Activated T-cell treated with anti-CD3 and anti-CD28 coated beads, Interleukin-2, amount 50 U/mL, for 24 hours (primary cell): ENCODE measurements around the gene FAM98B.

Experiments
- DNase-seq: peaks from one replicate; pipeline ENCODE4 v3.0.0-alpha.2; 2020
- H3K27ac Mint-ChIP-seq: 2 replicates; pipeline ENCODE4 v1.8.0; 2020; ENCODE audit warnings: mild to moderate bottlenecking, mixed read lengths
- H3K27me3 Mint-ChIP-seq: 2 replicates; pipeline ENCODE4 v1.8.0; 2020; ENCODE audit warnings: mixed read lengths
- H3K36me3 Mint-ChIP-seq: 2 replicates; pipeline ENCODE4 v1.8.0; 2020; ENCODE audit warnings: low read depth, mixed read lengths
- H3K4me1 Mint-ChIP-seq: 2 replicates; pipeline ENCODE4 v1.8.0; 2020; ENCODE audit warnings: low read depth, mixed read lengths
- H3K4me3 Mint-ChIP-seq: 2 replicates; pipeline ENCODE4 v1.8.0; 2020; ENCODE audit warnings: mild to moderate bottlenecking, moderate library complexity, mixed read lengths
- H3K9me3 Mint-ChIP-seq: 2 replicates; pipeline ENCODE4 v1.8.0; 2020; ENCODE audit warnings: mixed read lengths

Gene FAM98B

DNA sequence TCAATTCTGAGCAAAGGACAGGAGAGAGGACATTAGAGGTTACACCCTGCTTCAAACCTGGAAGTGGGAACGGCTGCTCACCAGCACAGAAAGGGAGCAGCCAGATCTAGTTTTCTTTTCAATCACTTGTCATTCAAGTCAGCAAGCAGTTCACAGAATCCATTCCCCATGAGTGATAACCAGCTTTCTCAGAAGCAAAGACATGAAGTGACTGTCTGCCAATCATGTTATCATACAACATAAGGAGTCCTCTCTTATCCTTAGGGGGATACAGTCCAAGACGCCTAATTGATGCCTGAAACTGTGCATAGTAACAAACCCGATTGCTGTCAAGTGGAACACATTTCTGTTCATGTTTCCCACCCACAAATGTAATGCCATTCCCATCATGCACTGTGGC, 54.7 kb downstream of the FAM98B start:
- H3K4me3 Mint-ChIP-seq: no peak overlapping the region
- no peaks in the 10 kb centered on the region for H3K9me3 Mint-ChIP-seq
- H3K27me3 Mint-ChIP-seq: no peaks in the 10 kb centered on the region
- no peak for DNase-seq
- peaks cover 40% of the 10 kb centered on the region for H3K4me1 Mint-ChIP-seq
- H3K36me3 Mint-ChIP-seq: peaks cover 96% of the 10 kb centered on the region
- H3K27ac Mint-ChIP-seq: peak overlapping the region; percentile 94

DNA sequence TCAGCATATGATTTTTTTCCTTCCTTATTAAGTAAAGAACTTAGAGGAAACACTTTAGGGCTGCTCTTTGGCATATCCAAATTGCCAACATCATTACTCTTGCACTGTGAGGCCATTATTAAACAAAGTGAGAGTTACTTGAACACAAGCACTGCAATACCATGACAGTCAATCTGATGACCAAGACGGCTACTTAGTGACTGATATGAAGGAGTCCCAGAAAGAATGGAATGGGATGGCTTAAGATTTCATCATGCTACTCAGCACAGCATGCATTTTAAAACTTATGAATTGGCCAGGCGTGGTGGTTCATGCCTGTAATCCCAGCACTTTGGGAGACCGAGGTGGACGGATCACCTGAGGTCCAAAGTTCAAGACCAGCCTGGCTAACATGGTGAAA, 55.2 kb downstream of the FAM98B start:
- peaks cover 43% of the 10 kb centered on the region for H3K4me1 Mint-ChIP-seq
- H3K9me3 Mint-ChIP-seq: no peaks in the 10 kb centered on the region
- no peak for DNase-seq
- no peaks in the 10 kb centered on the region for H3K27me3 Mint-ChIP-seq
- peak overlapping the region; percentile 2 for H3K4me3 Mint-ChIP-seq
- peaks cover 97% of the 10 kb centered on the region for H3K36me3 Mint-ChIP-seq
- peak overlapping the region; percentile 94 for H3K27ac Mint-ChIP-seq

- Mint-ChIP-seq H3K4me3 (no peak overlapping the region), H3K27ac (peak overlapping the region; percentile 71), H3K4me1 (peaks cover 47% of the 10 kb centered on the region), H3K27me3 (no peaks in the 10 kb centered on the region), H3K36me3 (peaks cover 98% of the 10 kb centered on the region), H3K9me3 (no peaks in the 10 kb centered on the region)
- DNase-seq: no peak
Observed at GRCh38 chr15:38512901-38513300, 59.0 kb downstream of the FAM98B start.

GRCh38 chr15:38514601-38515000, 60.7 kb downstream of the FAM98B start:
- H3K4me1 Mint-ChIP-seq: peaks cover 47% of the 10 kb centered on the region
- no peaks in the 10 kb centered on the region for H3K9me3 Mint-ChIP-seq
- no peaks in the 10 kb centered on the region for H3K27me3 Mint-ChIP-seq
- no peak for DNase-seq
- H3K27ac Mint-ChIP-seq: peak overlapping the region; percentile 76
- H3K4me3 Mint-ChIP-seq: no peak overlapping the region
- H3K36me3 Mint-ChIP-seq: peaks cover 96% of the 10 kb centered on the region

- Mint-ChIP-seq H3K4me1 (peaks cover 54% of the 10 kb centered on the region), H3K27ac (peak overlapping the region; percentile 76), H3K27me3 (no peaks in the 10 kb centered on the region), H3K4me3 (no peak overlapping the region), H3K9me3 (no peaks in the 10 kb centered on the region), H3K36me3 (peaks cover 92% of the 10 kb centered on the region)
- no peak for DNase-seq
Observed at GRCh38 chr15:38516626-38517025, 62.7 kb downstream of the FAM98B start.

- Mint-ChIP-seq H3K27me3 (no peaks in the 10 kb centered on the region), H3K27ac (peak overlapping the region; percentile 90), H3K36me3 (peaks cover 90% of the 10 kb centered on the region)
Observed at GRCh38 chr15:38517312-38517975, 63.5 kb downstream of the FAM98B start.

DNA sequence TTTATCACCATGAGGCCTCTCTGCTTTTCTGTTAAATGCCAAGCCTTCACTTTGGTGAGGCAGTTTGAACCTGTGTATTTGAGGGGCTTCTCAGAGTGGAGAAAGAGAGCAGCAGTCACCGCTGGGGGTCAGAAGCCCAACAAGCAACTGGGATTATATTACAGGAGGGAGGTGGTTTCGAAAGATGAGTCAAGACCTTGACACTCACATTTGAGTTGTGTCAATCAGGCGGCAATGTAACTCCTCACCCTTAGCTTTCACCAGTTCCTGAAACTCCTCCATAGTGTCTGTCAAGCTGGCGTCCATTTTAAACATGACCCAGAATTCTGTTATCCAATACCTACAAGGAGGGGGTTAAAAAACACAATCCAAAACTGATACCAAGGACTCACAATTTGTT, 64.2 kb downstream of the FAM98B start:
- peaks cover 90% of the 10 kb centered on the region for H3K36me3 Mint-ChIP-seq
- H3K27me3 Mint-ChIP-seq: no peaks in the 10 kb centered on the region
- no peak for DNase-seq
- no peak overlapping the region for H3K4me3 Mint-ChIP-seq
- peaks cover 68% of the 10 kb centered on the region for H3K4me1 Mint-ChIP-seq
- peak overlapping the region; percentile 90 for H3K27ac Mint-ChIP-seq
- H3K9me3 Mint-ChIP-seq: no peaks in the 10 kb centered on the region

More at GRCh38 chr15:38517312-38517975, 63.5 kb downstream of the FAM98B start:
- Mint-ChIP-seq H3K9me3 (no peaks in the 10 kb centered on the region), H3K4me3 (no peak overlapping the region), H3K4me1 (peaks cover 61% of the 10 kb centered on the region)
- DNase-seq: no peak

GRCh38 chr15:38520035-38520434, 66.1 kb downstream of the FAM98B start:
- Mint-ChIP-seq H3K9me3 (no peaks in the 10 kb centered on the region), H3K36me3 (peaks cover 87% of the 10 kb centered on the region), H3K27me3 (no peaks in the 10 kb centered on the region), H3K27ac (peak overlapping the region; percentile 81), H3K4me3 (no peak overlapping the region), H3K4me1 (peaks cover 73% of the 10 kb centered on the region)
- DNase-seq: no peak

GRCh38 chr15:38521316-38521715, 67.4 kb downstream of the FAM98B start:
- H3K27me3 Mint-ChIP-seq: no peaks in the 10 kb centered on the region
- peaks cover 76% of the 10 kb centered on the region for H3K4me1 Mint-ChIP-seq
- peak overlapping the region; percentile 82 for H3K27ac Mint-ChIP-seq
- no peaks in the 10 kb centered on the region for H3K9me3 Mint-ChIP-seq
- H3K36me3 Mint-ChIP-seq: peaks cover 87% of the 10 kb centered on the region
- DNase-seq: no peak
- H3K4me3 Mint-ChIP-seq: no peak overlapping the region

DNA sequence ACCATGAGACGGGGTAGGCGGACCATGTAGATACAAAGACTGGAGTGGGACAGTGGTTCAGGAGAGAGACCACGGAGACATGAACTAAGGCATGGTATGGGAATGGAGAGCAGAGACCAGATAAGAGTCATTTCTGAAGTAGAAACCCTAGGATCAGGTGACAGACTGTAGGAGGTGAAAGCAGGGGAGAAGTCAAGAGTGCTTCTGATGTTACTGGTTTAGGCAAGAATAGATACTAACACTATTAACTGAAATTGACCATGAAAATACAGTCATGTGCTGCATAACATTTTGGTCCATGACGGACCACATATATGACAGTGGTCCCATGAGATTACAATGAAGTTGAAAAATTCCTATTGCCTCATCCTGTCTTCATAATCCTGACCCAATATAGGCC, 69.0 kb downstream of the FAM98B start:
- H3K27ac Mint-ChIP-seq: peak overlapping the region; percentile 83
- DNase-seq: no peak
- peaks cover 82% of the 10 kb centered on the region for H3K4me1 Mint-ChIP-seq
- no peaks in the 10 kb centered on the region for H3K27me3 Mint-ChIP-seq
- H3K36me3 Mint-ChIP-seq: peaks cover 85% of the 10 kb centered on the region
- H3K4me3 Mint-ChIP-seq: no peak overlapping the region
- no peaks in the 10 kb centered on the region for H3K9me3 Mint-ChIP-seq

GRCh38 chr15:38524156-38524555, 70.2 kb downstream of the FAM98B start:
- Mint-ChIP-seq H3K36me3 (peaks cover 87% of the 10 kb centered on the region), H3K27ac (peak overlapping the region; percentile 59)

DNA sequence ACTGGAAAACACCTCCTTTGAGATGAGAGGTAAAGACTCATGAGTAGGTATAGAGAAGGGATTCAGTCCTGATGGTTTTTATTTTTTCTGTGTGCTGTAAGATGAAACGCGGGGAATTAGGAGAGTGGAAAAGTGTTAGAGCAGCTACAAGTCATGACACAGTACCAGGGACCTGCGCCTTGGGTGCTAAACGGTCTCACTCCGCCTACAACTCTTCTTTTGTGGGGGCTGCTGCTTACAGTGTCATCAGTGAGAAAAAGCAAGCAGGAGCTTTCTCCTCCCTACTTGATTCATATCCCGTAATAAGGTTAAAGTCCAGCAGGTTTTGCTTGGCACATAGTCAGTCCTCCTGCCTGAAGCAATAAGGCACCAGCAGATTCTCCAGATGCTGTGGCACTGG, 71.6 kb downstream of the FAM98B start:
- DNase-seq: no peak
- no peaks in the 10 kb centered on the region for H3K27me3 Mint-ChIP-seq
- H3K27ac Mint-ChIP-seq: peak overlapping the region; percentile 45
- no peak overlapping the region for H3K4me3 Mint-ChIP-seq
- peaks cover 88% of the 10 kb centered on the region for H3K36me3 Mint-ChIP-seq
- peaks cover 85% of the 10 kb centered on the region for H3K4me1 Mint-ChIP-seq
- peaks cover 7% of the 10 kb centered on the region for H3K9me3 Mint-ChIP-seq

More at GRCh38 chr15:38524156-38524555, 70.2 kb downstream of the FAM98B start:
- H3K9me3 Mint-ChIP-seq: peaks cover 5% of the 10 kb centered on the region
- no peak for DNase-seq
- H3K27me3 Mint-ChIP-seq: no peaks in the 10 kb centered on the region
- H3K4me1 Mint-ChIP-seq: peaks cover 85% of the 10 kb centered on the region
- H3K4me3 Mint-ChIP-seq: no peak overlapping the region

- Mint-ChIP-seq H3K4me3 (no peak overlapping the region), H3K4me1 (peaks cover 88% of the 10 kb centered on the region), H3K27me3 (no peaks in the 10 kb centered on the region), H3K9me3 (peaks cover 7% of the 10 kb centered on the region), H3K36me3 (peaks cover 91% of the 10 kb centered on the region), H3K27ac (peak overlapping the region; percentile 69)
- no peak for DNase-seq
Observed at GRCh38 chr15:38526158-38526557, 72.2 kb downstream of the FAM98B start.

DNA sequence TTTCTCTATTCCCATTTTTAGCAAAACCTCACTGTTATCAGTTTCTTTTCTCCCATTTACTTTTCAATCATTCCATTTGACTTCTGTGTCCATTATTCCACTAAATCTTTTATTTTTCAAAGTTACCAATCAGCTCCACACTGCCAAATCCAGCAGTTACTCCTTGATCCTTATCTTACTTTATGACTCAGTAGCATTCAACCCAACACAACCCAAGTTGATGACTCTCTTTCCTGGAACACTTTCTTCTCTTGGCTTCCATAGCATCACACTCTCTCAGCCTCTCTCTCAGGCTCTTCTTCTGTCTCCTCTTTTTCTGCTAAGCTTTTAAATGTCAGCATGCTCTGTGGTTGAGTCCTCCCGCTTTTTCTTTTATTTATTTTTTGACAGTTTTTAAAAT, 74.4 kb downstream of the FAM98B start:
- no peak overlapping the region for H3K4me3 Mint-ChIP-seq
- H3K27ac Mint-ChIP-seq: peak overlapping the region; percentile 42

GRCh38 chr15:38530113-38530512, 76.2 kb downstream of the FAM98B start:
- H3K27ac Mint-ChIP-seq: peak overlapping the region; percentile 89
- H3K36me3 Mint-ChIP-seq: peaks cover 96% of the 10 kb centered on the region
- peaks cover 7% of the 10 kb centered on the region for H3K9me3 Mint-ChIP-seq
- no peak overlapping the region for H3K4me3 Mint-ChIP-seq
- H3K27me3 Mint-ChIP-seq: no peaks in the 10 kb centered on the region
- H3K4me1 Mint-ChIP-seq: peaks cover 96% of the 10 kb centered on the region
- no peak for DNase-seq

More for the DNA sequence above, 74.4 kb downstream of the FAM98B start:
- DNase-seq: no peak
- H3K4me1 Mint-ChIP-seq: peaks cover 91% of the 10 kb centered on the region
- no peaks in the 10 kb centered on the region for H3K27me3 Mint-ChIP-seq
- peaks cover 94% of the 10 kb centered on the region for H3K36me3 Mint-ChIP-seq
- H3K9me3 Mint-ChIP-seq: peaks cover 7% of the 10 kb centered on the region
